HTERT RPE-1 (cell line): ENCODE data around the gene NAV2.
"Not testable (repeated sequence)": the region's sequence is repeated elsewhere in the genome, so short reads cannot be mapped to it uniquely, and the experiment has no call there.

ENCODE experiments used
- in situ Hi-C: fragments of 300-500 bp; cut with MboI; formaldehyde crosslinking; loops from 4 replicates; pipeline ENCODE4 v1.14.3; 2020; ENCODE audit warnings: low sequenced_read_pairs

Gene NAV2

GRCh38 chr11:19987331-19987801 lies 274.7 kb downstream of the NAV2 start:
- in situ Hi-C loops, result no loop called here

- in situ Hi-C loops, result no loop called here
Observed at GRCh38 chr11:19988598-19988997, 276.0 kb downstream of the NAV2 start.

GRCh38 chr11:19989191-19989590 lies 276.6 kb downstream of the NAV2 start:
- in situ Hi-C loops, result no loop called here

- in situ Hi-C loops, result no loop called here
Observed at GRCh38 chr11:19992162-19992561, 279.5 kb downstream of the NAV2 start.

DNA sequence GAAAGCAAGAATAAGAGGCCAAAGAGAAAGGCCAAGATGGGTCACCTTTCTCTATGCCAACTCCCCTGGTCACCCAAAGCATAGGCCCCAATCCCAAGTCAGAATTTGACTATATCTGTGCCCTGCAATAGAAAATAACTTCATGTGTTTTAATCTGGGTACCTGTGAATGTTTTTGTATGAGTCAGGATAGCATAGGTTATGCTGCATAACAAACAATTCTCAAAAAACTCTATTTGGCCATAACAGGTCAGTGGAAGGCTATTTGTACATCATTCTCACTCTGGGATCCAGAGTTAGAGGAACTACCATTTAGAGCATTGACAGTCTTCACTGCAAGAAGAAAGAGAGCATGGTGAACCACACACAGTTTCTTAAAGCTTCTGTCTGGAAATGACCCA lies 280.4 kb downstream of the NAV2 start:
- in situ Hi-C loops, result no loop called here

GRCh38 chr11:19994672-19995071 lies 282.0 kb downstream of the NAV2 start:
- in situ Hi-C loops, result no loop called here

- in situ Hi-C loops, result no loop called here
Observed at GRCh38 chr11:19995145-19995544, 282.5 kb downstream of the NAV2 start.

DNA sequence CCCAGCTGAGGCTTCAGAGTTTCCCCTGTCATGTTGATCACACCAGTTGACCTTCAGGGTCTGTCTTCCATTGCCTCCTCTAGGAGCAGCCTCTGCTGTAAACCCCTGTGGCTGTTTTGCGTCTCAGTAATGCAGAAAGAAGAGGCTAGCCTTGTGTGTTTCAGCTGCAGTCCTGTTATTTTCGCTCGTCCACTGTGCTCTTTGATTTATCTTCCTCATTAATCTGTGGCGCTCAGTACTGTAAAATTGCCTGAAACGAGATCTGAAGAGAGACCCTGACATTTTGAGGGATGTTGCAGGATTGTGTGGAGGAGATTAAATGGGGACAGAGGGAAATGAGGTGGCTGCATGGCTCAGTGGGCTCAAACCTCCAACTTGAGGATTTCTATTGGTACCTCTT lies 283.9 kb downstream of the NAV2 start:
- in situ Hi-C loops, result no loop called here

DNA sequence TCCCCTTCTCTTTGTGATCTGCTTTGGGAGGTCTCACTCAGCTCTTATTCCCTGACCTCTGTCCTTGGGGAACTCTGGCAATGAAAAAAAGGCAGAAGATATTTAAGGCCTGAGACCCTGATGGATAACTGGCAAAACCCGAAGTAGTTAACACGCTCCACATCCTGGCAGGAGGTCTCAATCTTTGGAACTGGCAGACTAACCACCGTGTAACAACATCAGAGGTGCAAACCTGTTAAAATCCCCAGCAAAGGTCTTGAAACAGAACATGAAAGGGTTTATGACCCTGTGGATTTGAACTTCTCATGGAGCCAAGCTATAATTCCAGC lies 287.3 kb downstream of the NAV2 start:
- in situ Hi-C loops, result no loop called here

DNA sequence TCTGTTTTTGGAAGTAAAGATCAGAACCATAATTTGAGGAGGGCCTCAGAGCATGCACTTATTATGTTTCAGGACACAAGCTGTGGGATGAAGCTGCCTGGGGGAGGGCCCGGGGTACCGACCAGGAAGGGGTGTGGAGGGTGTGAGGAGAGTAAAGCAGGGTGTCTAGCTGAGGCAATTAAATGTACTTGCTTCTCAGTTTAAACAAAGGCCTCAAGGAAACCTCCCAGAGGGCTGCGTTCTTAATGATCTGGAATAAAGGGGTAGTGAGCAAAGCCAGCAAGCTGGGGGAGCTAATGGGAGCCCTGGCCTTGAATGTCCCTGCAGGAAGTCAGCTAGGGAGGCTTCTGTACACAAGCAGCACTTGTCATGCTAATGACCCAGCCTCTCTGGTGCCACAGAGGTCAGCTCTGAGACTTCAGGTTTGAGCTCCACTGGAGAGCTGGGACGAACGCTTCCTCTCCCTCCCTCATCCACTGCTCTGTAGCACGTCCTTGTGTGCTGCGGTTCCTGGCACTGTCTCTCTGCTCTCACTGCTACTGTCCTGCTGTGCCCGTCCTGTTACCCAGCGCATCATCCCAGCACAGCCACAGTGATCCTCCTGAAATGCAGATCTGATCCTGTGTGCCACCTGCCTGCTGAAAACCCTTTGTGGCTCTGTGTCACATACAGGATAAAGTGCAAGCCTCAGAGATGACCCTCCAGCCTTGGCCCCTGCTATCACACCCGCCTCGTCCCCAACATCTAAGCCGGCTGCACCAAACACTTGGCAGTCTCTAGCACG lies 287.9 kb downstream of the NAV2 start:
- in situ Hi-C loops, result no loop called here

DNA sequence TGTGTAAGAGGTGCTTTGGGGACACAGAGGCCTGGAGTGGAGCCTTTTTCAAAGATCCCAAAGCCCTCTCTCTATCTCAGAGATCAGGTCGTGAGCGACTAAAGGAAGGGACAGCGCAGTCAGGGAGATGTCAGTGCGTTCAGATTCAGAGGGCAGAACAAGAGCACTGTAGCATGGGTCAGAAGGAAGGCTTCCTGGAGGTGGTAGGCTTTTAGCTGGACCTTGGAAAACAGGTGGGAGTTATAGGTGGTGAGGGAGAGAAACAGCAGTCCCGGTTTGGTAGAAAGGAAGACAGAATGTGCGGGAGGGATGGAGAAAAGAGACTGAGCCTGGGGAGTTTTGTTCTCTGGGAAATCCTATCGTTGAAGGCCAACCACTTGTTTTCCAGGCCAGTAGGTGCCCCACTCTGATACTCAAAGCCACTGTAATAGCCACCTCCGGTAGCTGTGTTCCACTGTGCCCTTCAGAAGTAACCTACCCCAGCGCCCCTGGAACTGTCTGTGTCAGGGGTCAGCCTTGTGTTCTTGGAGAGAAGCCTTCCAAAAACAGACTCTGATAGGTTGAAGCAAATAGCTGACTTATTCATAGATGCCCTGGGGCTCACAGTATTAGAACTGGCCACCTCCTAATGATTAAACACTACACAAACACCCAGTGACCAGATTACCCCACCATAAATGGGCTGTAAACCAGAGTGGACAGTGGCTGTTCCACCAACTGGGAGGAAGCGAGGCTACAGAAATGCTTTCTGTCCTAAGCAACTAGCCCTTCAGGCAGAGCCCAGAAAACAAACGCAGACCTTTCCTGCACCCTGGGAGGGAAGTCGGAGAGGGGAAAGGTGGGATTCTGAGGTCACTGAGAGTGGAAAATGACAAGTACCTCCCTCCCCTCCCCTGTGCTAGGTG lies 289.9 kb downstream of the NAV2 start:
- in situ Hi-C loops, result no loop called here

GRCh38 chr11:20003351-20003750 lies 290.7 kb downstream of the NAV2 start:
- in situ Hi-C loops, result no loop called here

GRCh38 chr11:20004866-20005265 lies 292.2 kb downstream of the NAV2 start:
- in situ Hi-C loops, result no loop called here

- in situ Hi-C loops, result no loop called here
Observed at GRCh38 chr11:20005747-20006146, 293.1 kb downstream of the NAV2 start.

DNA sequence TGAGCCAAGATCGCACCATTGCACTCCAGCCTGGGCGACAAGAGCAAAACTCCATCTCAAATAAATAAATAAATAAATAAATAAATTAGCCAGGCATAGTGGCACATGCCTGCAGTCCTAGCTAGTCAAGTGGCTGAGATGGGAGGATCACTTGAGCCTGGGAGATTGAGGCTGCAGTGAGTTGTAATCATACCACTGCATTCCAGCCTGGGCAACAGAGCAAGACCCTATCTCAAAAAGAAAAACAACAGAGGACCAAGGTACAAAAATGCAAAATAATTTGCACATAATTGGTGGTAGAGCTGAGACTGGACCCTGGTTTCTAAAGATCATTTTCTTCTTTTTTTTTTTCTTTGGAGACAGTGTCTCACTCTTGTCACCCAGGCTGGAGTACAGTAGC lies 294.0 kb downstream of the NAV2 start:
- in situ Hi-C loops, result not testable (repeated sequence)

- in situ Hi-C loops, result no loop called here
Observed at GRCh38 chr11:20007386-20007785, 294.7 kb downstream of the NAV2 start.

- in situ Hi-C loops, result no loop called here
Observed at GRCh38 chr11:20008190-20008870, 295.7 kb downstream of the NAV2 start.

DNA sequence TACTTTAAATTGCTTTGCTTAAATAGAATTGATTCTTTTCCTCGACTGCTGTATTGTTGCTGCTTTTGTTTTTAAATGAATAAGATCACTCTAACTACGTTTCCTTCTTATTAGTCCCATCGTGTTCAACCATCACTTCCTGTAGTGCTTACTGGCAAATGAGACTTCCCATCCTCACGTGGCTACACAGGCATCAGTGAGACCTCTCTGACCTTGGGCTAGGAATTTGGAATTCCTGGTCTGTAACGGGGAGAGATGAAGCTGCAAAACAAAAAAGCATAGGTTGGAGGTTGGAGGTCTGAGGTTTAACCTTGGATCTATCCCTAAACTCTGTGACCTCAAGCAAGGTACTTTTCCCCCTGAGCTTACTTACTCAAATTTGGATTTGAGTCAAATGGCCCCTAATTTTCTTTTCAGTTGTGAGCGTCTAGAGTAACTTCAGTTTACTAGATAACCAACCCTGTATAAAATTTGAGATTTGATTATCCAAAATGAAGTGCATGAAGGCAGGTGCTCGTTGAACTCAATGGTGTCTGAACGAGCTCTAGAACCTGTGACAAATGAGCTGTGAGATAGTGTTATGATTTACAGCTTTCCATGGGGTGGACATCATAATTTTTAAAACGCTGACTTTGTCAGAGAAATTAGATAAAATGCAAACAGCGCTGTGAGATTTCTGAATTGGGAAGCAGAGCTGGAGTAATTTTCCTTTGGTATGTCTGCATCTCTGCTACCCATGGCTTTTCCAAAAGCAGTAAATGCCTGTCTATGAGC lies 296.4 kb downstream of the NAV2 start:
- in situ Hi-C loops, result no loop called here

DNA sequence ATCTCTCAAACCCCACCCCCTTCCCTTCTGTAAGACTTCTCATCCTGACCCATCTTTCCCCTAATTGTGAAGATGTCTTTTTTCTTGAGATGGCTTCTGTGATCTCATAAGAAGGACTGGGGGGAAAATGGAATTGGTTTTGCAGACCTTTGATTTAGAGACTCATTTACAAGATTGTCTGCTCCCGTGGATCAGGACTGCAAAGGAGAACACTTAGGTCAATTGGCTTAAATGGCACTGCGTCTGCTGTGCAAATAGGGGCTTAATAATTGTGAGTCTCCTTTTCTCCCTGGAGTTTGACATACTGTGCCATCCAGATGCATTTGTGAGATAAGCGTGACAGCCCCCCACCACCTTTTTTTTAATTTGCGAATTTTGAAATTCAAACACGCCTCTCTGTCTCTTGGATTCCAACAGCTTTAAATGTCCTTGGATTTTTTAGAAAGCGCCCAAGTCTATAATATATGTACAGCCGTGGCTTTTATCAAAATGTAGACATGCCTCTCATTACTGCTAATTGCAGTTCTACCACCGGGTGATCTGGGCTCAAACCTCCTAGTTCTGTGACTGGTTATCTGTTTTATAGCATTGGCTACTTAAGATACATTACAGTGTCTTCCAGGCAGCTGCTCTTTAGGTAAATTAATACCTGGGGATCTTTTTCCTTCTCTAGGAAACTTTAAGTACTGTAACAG lies 297.7 kb downstream of the NAV2 start:
- in situ Hi-C loops, result no loop called here

DNA sequence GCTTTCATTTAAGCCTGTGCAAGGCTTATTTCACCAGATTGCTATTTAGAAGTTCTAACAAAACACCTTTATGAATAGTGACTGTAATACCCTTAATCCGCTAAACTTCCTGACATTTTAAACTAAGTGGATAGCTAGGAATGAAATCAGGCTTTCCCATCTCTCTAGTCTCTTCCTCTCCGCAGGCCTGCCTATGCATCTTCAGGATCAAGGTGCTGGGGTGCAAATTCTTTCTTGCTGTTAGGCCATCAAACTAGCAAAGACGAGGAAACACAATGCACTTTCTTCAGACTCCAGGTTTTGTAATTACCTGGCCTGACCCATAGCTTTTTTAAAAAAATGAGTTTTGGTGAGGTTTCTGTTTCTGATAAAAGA lies 298.2 kb downstream of the NAV2 start:
- in situ Hi-C loops, result no loop called here
